Activated naive CD4-positive, alpha-beta T cell treated with anti-CD3 and anti-CD28 coated beads, Interleukin-2, amount 50 U/mL, for 16 hours (primary cell): ENCODE data around the gene CPM.
"Not testable (repeated sequence)": the region's sequence is repeated elsewhere in the genome, so short reads cannot be mapped to it uniquely, and the experiment has no call there.

Experiments used
- DNase-seq: peaks from one replicate; pipeline ENCODE4 v3.0.0-alpha.2; 2020

CPM gene

GRCh38 chr12:68844788-68845695, 87.9 kb downstream of the CPM start:
- no peak for DNase-seq

GRCh38 chr12:68844318-68844745, 88.6 kb downstream of the CPM start:
- DNase-seq: no peak

DNA sequence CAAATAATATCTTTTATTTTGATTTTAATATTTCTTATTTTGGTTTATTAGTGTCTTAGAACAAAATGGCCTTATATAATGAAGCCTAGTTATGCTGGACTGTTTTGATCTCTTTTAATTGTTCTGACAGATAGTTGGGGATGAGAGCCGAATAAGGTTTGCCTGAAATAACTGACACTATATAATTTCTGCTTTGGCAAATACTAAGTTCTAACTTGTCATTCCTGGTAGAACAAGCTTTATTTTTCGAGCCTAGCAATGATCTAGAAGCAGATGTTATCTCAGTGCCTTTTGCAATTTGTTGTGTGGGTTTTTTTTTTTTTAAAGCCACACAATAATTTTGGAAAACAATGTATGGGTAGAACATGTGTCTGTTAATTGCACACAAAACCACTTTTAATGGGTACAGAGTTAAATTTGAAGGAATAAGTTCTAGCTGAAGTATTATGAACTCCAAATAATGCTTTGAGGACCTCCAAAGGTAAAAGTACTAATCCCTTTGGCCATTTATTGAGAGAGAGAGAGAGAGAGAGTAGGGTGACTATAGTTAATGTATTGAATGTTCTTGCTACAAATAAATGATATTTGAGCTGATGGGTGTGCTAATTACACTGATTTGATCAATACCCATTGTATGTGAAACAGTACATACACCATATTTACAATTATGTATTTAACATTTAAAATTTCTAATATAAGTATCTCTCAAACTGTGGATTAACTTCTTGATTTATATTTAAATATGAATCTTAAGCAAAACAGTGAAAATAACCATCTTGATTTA, 90.0 kb downstream of the CPM start:
- DNase-seq: no peak

DNA sequence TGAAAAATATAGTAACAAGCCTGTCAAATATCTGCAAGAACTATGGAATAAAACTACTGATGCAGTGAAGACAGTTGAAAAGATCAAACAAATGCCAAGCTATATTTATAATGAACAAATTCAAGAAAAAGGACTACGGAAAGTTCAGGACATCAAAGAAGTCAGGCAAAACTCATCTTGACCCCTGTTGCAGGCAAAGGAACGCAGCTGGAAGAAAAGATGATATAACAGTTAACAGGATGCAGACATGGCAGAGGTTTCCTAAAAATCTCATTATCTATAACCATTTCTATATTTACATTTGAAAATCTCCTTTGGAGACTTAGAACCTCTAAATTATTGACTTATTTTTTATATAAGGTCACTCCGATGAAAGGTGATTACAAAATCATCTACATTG, 90.8 kb downstream of the CPM start:
- no peak for DNase-seq

- DNase-seq: no peak
Measured at GRCh38 chr12:68841717-68842116, 91.3 kb downstream of the CPM start.

GRCh38 chr12:68841175-68841574, 91.8 kb downstream of the CPM start:
- DNase-seq: not testable (repeated sequence)

DNA sequence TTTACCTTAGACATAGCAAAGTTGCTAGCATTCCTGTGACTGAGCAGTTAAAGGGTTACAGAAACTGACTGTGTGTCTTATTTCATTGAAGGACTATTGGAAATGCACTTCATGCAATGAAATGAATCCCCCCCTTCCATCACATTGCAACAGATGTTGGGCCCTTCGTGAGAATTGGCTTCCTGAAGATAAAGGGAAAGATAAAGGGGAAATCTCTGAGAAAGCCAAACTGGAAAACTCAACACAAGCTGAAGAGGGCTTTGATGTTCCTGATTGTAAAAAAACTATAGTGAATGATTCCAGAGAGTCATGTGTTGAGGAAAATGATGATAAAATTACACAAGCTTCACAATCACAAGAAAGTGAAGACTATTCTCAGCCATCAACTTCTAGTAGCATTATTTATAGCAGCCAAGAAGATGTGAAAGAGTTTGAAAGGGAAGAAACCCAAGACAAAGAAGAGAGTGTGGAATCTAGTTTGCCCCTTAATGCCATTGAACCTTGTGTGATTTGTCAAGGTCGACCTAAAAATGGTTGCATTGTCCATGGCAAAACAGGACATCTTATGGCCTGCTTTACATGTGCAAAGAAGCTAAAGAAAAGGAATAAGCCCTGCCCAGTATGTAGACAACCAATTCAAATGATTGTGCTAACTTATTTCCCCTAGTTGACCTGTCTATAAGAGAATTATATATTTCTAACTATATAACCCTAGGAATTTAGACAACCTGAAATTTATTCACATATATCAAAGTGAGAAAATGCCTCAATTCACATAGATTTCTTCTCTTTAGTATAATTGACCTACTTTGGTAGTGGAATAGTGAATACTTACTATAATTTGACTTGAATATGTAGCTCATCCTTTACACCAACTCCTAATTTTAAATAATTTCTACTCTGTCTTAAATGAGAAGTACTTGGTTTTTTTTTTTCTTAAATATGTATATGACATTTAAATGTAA, 93.5 kb downstream of the CPM start:
- DNase-seq: no peak

GRCh38 chr12:68838046-68838886, 94.7 kb downstream of the CPM start:
- DNase-seq: no peak

DNA sequence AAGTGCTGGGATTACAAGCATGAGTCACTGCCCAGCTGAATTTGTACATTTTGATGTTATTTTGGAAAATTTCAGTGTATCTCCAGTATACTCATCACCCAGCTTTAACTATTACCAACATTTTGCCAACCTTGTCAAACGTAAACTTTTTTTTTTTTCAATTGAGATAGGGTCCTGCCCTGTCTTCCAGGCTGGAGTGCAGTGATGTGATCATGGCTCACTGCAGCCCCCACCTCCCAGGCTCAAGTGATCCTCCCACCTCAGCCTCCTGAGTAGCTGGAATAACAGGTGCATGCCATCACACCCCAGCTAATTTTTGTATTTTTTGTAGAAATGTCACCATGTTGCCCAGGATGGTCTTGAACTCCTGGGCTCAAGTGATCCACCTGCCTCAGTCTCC, 95.8 kb downstream of the CPM start:
- no peak for DNase-seq

DNA sequence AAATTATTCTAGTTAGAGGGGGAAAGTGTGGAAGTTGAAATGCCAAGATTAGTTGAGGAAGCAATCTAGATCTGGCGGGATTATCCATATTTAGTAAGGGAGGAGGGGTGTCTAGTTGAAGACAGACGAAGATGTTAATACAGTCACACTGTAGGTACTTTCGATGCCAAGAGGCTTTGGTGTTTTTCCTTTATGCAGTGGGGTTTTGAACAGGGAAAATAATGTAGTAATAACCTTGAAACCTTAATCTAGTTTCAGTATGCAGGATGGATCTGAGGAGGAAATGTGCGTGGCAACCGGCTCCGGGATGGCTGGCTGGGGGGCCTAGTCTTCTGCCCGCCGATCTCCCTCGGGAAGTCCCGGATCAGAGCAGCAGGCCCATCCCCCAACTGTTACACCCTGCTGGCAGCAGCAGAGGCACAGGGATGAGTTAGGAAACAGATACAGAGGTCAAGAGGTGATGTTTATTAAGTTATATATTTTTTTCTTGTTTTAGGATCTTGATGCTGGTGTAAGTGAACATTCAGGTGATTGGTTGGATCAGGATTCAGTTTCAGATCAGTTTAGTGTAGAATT, 97.5 kb downstream of the CPM start:
- DNase-seq: no peak

GRCh38 chr12:68833508-68833907, 99.5 kb downstream of the CPM start:
- no peak for DNase-seq

DNA sequence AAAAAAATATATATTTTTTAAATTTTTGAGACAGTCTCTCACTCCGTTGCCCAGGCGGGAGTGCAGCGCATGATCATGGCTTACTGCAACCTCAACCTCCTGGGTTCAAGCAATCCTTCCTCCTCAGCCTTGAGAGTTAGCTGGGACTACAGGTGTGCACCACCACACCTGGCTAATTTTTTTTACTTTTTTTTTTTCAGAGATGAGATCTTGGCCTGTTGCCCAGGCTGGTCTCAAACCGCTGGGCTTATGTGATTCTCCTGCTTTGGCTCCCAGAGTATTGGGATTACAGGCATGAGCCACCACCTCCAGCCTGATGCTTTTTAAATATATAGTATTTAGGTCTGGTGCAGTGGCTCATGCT, 100.5 kb downstream of the CPM start:
- no peak for DNase-seq

GRCh38 chr12:68831751-68832503, 101.0 kb downstream of the CPM start:
- DNase-seq: no peak

DNA sequence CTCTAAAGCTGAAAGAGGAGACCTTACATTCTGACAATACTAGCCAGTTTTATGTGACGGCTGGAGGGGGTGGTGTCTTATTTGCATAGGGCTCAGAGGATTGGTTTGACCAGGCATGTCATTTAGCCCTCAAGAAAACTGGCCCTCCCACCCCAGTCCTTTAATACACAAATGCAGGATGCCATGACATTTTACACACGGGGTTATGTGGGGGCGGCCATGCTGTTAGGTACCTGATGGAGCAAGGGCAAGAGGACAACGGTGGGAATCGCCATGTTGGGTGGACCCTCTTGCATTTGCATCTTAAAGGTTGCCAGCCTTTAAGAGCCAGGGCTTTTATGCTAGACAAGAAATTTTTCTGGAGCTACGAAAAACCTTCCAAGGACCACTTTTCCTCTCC, 101.7 kb downstream of the CPM start:
- DNase-seq: no peak

GRCh38 chr12:68828672-68829068, 104.3 kb downstream of the CPM start:
- no peak for DNase-seq

GRCh38 chr12:68827895-68828671, 104.9 kb downstream of the CPM start:
- DNase-seq: no peak

GRCh38 chr12:68825569-68826217, 107.3 kb downstream of the CPM start:
- no peak for DNase-seq

DNA sequence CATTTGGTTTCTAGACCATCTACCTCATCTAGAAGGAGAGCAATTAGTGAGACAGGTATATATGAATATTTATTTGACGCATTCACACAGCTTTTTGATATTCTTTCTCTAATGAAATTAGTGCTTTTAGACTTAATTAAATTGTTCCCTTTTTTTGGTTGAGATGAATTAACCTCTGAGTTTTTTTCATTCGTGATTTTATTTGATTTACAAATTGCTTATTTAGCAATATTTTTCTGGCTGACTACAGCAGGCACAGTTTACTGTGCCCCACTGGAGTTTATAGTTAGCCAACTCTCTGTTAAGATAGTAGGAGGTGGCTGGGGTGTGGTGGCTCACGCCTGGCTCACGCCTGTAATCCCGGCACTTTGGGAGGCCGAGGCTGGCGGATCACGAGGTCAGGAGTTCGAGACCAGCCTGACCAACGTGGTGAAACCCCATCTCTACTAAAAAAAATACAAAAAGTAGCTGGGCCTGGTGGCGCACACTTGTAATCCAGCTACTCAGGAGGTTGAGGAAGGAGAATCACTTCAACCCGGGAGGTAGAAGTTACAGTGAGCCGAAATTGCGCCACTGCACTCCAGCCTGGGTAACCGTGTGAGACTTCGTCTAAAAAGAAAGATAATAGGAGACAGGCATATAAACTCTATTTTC, 108.2 kb downstream of the CPM start:
- DNase-seq: no peak

DNA sequence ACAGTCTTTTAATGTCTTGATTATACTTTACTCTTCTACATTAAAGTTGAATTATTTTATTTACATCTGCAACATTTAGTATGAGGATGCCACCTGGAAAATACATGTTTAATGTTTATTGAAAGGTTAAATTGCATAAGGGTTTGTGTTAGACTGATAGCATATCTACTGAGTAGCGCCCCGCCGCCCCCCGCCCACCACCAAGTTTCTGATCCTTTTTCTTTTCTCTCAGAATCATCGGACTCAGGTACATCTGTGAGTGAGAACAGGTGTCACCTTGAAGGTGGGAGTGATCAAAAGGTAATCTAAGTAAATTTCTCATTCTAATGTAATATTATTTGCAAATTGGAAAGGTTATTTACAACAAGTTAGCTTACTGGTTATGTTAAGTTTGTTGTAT, 108.8 kb downstream of the CPM start:
- DNase-seq: no peak
